Retinal pigment epithelial cell (primary cell): ENCODE results near the gene TBC1D1.

Experiments used
- DNase-seq: peaks from one replicate; pipeline ENCODE4 v3.0.0-alpha.2; 2010; ENCODE audit warnings: low read depth
- H3K4me3 ChIP-seq: 2 replicates; pipeline ENCODE4 v1.5.1; 2011; ENCODE audit warnings: mild to moderate bottlenecking, low read length, control low read depth, moderate library complexity
- TF ChIP-seq, protein P1 (sequence below): conservative IDR thresholded peaks from 2 replicates; pipeline ENCODE4 v1.5.1; 2011; ENCODE audit warnings: low read depth, low read length, control low read depth, inconsistent platforms

The TBC1D1 gene

DNA sequence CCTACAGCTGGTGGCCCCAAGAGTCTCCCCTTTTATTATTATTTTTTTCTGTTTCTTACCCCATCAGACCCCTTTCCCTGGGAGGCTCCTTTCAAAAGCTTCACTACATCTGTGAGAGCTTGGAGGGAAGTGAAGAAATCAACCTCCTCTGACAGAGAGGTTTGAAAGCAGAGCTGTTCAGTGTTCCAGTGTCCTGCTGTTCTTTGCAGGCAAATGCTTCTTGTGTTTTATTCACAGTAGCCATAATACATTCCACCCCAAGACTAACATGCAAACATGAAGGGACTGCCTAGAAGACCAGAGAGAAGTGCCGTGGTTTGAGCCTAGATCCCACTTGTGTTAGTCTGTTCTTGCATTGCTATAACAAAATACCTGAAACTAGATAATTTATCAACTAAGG is 261.4 kb downstream of the TBC1D1 start:
- no peak overlapping the region for H3K4me3 ChIP-seq
- TF ChIP-seq, protein P1, sequence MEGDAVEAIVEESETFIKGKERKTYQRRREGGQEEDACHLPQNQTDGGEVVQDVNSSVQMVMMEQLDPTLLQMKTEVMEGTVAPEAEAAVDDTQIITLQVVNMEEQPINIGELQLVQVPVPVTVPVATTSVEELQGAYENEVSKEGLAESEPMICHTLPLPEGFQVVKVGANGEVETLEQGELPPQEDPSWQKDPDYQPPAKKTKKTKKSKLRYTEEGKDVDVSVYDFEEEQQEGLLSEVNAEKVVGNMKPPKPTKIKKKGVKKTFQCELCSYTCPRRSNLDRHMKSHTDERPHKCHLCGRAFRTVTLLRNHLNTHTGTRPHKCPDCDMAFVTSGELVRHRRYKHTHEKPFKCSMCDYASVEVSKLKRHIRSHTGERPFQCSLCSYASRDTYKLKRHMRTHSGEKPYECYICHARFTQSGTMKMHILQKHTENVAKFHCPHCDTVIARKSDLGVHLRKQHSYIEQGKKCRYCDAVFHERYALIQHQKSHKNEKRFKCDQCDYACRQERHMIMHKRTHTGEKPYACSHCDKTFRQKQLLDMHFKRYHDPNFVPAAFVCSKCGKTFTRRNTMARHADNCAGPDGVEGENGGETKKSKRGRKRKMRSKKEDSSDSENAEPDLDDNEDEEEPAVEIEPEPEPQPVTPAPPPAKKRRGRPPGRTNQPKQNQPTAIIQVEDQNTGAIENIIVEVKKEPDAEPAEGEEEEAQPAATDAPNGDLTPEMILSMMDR, result no peak
- no peak for DNase-seq

DNA sequence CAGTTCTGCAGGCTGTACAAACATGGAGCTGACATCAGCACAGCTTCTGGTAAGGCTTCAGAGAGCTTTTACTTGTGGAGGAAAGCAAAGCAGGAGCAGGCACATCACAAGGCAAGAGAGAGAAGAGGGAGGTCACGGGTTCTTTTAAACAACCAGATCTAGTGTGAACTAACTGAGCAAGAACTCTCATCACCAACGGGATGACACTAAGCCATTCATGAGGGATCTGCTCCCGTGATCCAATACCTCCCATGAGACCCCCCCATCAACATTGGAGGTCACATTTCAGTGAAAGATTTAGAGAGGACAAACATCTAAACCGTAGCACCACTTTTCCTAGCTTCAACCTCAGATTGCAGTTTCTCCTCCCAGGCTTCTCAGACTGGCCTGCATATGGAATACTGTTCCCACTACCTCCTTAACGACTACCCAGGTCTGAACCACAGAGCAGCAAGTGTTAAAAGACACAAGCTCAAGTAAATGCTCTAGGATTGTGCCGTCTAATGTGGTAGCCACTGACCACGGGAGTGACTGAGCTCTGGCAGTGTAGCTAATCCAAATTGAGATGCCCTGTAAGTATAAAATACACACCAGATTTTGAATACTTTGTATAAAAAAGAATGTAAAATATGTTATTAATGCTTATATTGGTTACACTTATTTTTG is 262.0 kb downstream of the TBC1D1 start:
- H3K4me3 ChIP-seq, result no peak overlapping the region
- no peak for DNase-seq
- TF ChIP-seq, protein P1, result no peak

DNA sequence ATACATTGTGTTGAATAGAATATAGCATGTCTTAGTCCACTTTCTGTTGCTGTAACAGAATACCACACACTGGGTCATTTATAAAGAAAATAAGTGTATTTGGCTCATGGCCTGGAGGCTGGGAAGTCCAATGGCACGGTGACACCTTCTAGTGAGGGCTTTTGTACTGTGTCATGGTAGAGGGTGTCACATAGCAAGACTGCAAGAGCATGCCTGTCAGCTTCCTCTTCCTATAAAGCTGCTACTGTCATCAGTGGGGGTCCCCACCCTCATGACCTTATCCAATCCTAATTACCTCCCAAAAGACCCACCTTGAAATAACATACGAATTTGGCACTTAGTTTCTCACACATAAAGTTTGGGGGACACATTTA is 262.5 kb downstream of the TBC1D1 start:
- no peak for DNase-seq
- TF ChIP-seq, protein P1, result no peak

DNA sequence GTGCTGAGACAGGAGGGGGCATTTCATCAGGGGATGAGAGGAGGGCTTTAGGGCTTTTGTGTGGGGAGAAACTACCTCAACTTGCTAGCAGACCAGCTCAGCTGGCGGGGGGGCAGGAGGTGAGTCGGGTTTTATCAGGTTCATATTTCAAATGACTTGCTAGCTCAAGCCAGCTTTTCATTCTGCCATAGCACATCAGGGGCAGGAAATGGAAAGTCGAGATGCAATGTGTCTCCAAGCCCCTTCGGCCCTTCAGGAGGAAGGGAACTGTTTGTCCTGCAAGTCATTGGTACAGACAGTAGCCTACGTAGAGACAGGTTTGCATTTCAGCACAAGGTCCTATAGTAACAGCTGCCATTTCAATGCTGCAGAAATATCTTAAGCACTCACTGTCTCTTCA is 263.4 kb downstream of the TBC1D1 start:
- DNase-seq, result no peak
- no peak overlapping the region for H3K4me3 ChIP-seq
- TF ChIP-seq, protein P1, result no peak

More for the DNA sequence above, 262.5 kb downstream of the TBC1D1 start:
- no peak overlapping the region for H3K4me3 ChIP-seq

DNA sequence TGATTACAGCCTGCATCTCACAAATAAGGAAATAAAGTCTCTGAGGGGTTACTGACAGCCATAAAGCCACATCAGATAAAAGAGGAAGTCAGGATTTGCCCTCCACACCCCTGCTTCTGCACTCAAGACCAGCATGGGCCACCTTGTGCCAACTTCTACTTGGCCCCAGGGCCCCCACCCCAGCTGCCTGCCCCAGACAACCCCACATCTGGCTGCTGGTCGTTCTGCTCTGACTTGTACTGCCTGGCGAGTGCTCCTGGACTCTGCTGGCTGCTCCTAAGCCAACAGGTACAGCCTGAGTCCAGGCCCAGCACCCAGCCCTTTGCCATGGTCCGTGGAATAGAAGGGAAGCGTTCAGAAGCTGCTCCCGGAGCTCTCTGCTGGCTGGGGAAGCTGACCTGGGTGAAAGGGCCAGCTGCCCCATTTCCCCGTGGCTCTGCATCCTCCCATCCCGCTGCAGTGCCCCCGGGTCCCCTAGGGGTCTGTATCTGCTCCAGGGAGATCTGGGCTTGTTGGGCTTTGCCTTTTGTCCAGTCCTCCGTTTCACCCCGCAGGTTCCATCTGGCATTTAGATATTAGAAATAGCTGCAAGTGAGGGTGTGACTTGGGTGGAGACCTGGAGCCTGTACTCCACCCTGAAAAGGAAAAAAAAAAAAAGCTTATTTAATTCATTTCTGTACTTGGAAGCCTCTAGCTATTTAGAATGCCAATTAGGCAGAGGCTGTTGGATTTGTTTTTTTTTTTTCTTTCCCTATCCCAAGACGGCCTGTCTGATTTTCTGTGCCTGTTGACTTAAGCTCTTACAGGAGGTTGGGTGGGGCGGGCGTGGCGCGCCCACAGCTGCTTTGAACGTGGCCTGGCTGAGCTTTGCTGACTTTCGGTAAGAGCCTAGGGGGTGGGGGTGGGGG is 264.1 kb downstream of the TBC1D1 start:
- H3K4me3 ChIP-seq, result no peak overlapping the region
- DNase-seq, result peak; percentile 45
- TF ChIP-seq, protein P1, result no peak

DNA sequence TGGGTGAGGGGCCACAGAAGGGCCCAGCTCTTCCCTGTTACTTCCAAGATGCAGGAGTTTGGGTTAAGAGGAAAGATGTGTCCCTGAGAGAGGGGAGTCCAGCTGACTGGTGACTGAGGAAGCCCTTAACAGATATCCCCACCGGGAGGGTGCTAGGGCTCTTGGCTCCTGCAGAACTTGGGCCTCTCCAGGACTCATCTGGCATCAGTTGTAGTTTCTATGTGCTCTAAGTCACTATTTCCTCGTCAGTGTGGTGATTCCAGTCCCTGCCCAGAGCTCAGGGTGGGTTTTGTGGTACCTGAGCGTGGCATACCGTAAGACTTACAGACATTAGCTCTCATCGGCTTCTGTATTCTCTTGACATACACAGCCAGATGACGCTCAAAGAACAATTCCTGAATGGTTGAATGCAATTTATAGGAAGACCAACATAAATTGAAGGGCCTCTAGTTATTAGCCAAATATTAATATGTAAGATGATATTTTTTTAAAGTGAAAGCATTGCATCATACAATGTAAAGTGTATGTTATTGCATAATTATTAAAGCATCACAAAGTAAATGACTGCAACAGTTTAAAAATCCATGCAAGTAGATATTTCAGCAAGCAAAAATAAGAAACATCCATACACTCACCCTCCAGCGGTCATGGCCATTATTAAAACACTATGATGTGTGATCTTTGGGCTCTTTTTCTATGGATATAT is 264.9 kb downstream of the TBC1D1 start:
- TF ChIP-seq, protein P1, result no peak
- H3K4me3 ChIP-seq, result no peak overlapping the region
- DNase-seq, result no peak
